Measurements from ENCODE around the gene SERPINA5.

The SERPINA5 gene

DNA sequence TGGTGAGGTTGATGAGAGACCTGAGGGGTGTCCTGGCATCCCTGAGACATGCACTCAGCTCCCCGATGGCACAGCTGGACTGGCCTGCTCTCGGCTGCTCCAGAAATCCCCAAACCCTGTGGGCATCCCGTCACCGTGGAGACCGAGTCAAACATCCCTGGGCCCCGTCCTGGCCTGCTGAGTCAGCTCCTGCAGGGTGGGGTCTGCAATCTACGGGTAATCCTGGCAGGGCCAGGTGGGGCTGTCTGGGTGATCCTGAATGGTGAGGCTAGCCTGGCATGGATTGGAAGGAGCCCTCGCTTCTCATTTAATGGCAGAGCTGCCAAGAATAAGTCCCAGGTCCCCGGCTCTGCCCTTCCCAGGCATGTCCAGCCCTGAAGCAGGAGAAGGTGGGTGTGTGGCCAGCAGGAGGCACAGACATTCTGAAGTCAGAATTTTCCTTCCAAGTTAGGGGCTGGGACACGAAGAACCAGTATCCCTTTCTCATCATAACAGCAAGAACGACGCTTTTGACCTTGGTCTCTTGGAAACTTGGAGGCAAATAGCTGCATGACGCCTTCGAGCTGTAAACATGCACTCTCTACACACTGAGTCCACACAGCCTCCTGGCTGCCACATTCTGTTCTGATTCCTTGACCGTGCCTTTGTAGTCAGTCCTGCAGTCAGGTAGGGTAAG, 37.6 kb upstream of the SERPINA5 start:
- TF ChIP-seq FOXM1 (IDR thresholded peaks at IDR 0.05; ENCODE audit: borderline replicate concordance), result no peak
- TF ChIP-seq HDGF (IDR thresholded peaks at IDR 0.05; ENCODE audit: borderline replicate concordance), result no peak
- no peak for TF ChIP-seq ELF4 (IDR thresholded peaks at IDR 0.05)
- no peak for TF ChIP-seq LEF1 (IDR thresholded peaks at IDR 0.05; ENCODE audit: borderline replicate concordance)
- TF ChIP-seq BHLHE40 (IDR thresholded peaks at IDR 0.05; ENCODE audit: borderline replicate concordance), result no peak
- no peak for TF ChIP-seq FOXA1 (IDR thresholded peaks at IDR 0.05)
- no peak for TF ChIP-seq ZNF384 (IDR thresholded peaks at IDR 0.05)
- TF ChIP-seq TARDBP (IDR thresholded peaks at IDR 0.05), result no peak
- no peak for TF ChIP-seq L3MBTL2 (conservative IDR thresholded peaks at IDR 0.05)
- TF ChIP-seq SUZ12 (IDR thresholded peaks at IDR 0.05), result no peak
- no peak for TF ChIP-seq ARNT (IDR thresholded peaks at IDR 0.05)
- no peak for TF ChIP-seq FOXK2 (IDR thresholded peaks at IDR 0.05)
- no peak for TF ChIP-seq SP1 (IDR thresholded peaks at IDR 0.05)
- TF ChIP-seq CTBP1 (IDR thresholded peaks at IDR 0.05; ENCODE audit: borderline replicate concordance), result no peak
- TF ChIP-seq, protein P1, sequence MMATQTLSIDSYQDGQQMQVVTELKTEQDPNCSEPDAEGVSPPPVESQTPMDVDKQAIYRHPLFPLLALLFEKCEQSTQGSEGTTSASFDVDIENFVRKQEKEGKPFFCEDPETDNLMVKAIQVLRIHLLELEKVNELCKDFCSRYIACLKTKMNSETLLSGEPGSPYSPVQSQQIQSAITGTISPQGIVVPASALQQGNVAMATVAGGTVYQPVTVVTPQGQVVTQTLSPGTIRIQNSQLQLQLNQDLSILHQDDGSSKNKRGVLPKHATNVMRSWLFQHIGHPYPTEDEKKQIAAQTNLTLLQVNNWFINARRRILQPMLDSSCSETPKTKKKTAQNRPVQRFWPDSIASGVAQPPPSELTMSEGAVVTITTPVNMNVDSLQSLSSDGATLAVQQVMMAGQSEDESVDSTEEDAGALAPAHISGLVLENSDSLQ (IDR thresholded peaks at IDR 0.05), result no peak
- TF ChIP-seq NFRKB (IDR thresholded peaks at IDR 0.05), result no peak
- CTCF ChIA-PET, result interaction anchor here (0.6 kb wide), 1 partner anchor 890 kb away, joined by 3 read pairs; no protein-coding TSS in a partner anchor
- POLR2A ChIA-PET, result no interaction called here
- DNase-seq (ENCODE audit: extremely low spot score), result no peak

DNA sequence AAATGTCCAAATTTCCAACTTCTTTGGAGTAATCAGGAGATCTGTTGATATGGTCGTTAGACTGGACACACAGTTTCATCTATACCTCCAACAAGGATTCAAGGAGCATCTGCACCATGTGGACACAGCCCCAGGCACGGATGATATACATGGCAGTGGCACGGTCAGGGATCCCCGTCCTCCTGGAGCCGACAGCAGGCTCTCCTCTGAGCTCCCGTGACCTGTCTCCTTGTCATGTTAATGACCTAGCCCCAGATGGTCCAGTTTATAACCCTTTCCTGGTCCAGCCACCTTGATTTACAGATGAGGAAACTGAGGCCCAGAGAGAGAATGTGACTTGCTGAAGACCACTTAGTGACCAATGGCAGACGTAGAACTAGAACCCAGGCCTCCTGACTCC, 36.5 kb upstream of the SERPINA5 start:
- ChIA-PET POLR2A (no interaction called here), CTCF (no interaction called here)
- no peak for DNase-seq (ENCODE audit: extremely low spot score)
- TF ChIP-seq ZNF384 (IDR thresholded peaks at IDR 0.05) (no peak), CTBP1 (IDR thresholded peaks at IDR 0.05; ENCODE audit: borderline replicate concordance) (no peak), FOXA1 (IDR thresholded peaks at IDR 0.05) (no peak), L3MBTL2 (conservative IDR thresholded peaks at IDR 0.05) (no peak), LEF1 (IDR thresholded peaks at IDR 0.05; ENCODE audit: borderline replicate concordance) (no peak), HDGF (IDR thresholded peaks at IDR 0.05; ENCODE audit: borderline replicate concordance) (no peak), ARNT (IDR thresholded peaks at IDR 0.05) (no peak), FOXK2 (IDR thresholded peaks at IDR 0.05) (no peak), ELF4 (IDR thresholded peaks at IDR 0.05) (no peak), SP1 (IDR thresholded peaks at IDR 0.05) (no peak), NFRKB (IDR thresholded peaks at IDR 0.05) (no peak), TARDBP (IDR thresholded peaks at IDR 0.05) (no peak), BHLHE40 (IDR thresholded peaks at IDR 0.05; ENCODE audit: borderline replicate concordance) (no peak), SUZ12 (IDR thresholded peaks at IDR 0.05) (no peak), FOXM1 (IDR thresholded peaks at IDR 0.05; ENCODE audit: borderline replicate concordance) (no peak)
- TF ChIP-seq, protein P1 (IDR thresholded peaks at IDR 0.05), result no peak

DNA sequence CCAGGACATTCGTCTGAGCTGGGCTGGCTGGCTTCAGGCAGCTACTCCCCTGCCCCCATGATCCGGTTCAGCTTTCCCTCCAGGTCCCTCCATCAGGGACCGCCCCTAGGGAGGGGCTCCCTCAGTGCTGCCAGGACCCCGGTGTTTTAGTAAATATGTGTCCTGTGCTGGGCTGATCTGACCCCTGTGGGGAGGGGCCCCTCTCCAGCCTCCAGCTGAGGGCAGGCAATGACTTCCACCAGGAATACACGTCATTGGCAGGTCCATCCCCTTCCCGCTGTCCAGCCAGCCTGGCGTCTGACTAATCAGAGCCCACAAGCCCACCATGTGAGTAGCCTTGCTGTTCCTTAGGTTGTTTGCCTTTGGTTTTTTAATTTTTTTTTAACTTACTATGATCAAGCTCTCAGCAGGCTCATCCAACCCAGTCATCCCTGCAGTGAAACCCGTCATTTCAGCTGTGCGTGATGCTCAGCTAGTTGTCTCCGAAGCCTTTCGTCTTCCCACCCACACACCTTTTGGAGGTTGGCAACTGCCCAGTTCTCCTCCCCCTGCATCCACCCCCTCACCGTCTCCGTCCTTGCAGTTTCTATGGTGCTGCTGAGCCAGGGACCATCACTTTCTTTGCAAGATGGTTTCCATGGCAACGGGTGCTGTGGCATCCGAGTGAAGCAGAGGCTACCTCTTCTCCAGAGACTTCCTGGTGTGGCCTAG, 35.9 kb upstream of the SERPINA5 start:
- ChIA-PET CTCF (no interaction called here), POLR2A (no interaction called here)
- TF ChIP-seq ELF4 (IDR thresholded peaks at IDR 0.05) (no peak), TARDBP (IDR thresholded peaks at IDR 0.05) (no peak), SUZ12 (IDR thresholded peaks at IDR 0.05) (no peak), SP1 (IDR thresholded peaks at IDR 0.05) (no peak)
- no peak for DNase-seq (ENCODE audit: extremely low spot score)

DNA sequence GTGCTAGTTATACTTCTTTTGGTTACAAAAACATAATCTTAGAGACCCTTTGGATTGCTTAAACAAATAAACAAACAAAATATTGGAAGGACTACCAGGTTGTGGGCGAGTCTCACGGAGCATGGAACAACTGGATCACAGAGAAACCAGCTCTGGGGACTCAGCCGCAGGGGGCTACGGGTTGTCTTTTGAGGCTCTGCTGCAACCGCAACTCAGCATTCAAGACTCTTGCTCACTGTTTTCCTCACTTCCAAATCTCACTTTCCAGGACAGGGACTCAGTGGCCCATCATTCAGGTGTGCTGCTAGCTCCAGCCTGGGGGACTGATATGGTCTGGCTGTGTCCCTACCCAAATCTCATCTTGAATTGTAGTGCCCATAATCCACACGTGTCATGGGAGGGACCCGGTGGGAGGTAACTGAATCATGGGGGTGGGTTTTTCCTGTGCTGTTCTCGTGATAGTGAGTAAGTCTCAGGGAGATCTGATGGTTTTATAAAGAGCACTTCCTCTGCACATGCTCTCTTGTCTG, 34.0 kb upstream of the SERPINA5 start:
- DNase-seq (ENCODE audit: extremely low spot score), result no peak
- POLR2A ChIA-PET, result no interaction called here
- CTCF ChIA-PET, result interaction anchor here (0.7 kb wide), 1 partner anchor 91 kb away, joined by 3 read pairs; no protein-coding TSS in a partner anchor
- TF ChIP-seq HDGF (IDR thresholded peaks at IDR 0.05; ENCODE audit: borderline replicate concordance) (no peak), L3MBTL2 (conservative IDR thresholded peaks at IDR 0.05) (no peak), SUZ12 (IDR thresholded peaks at IDR 0.05) (no peak), ZNF384 (IDR thresholded peaks at IDR 0.05) (no peak), BHLHE40 (IDR thresholded peaks at IDR 0.05; ENCODE audit: borderline replicate concordance) (no peak), FOXK2 (IDR thresholded peaks at IDR 0.05) (no peak), FOXM1 (IDR thresholded peaks at IDR 0.05; ENCODE audit: borderline replicate concordance) (no peak), FOXA1 (IDR thresholded peaks at IDR 0.05) (no peak), SP1 (IDR thresholded peaks at IDR 0.05) (no peak), ARNT (IDR thresholded peaks at IDR 0.05) (no peak), NFRKB (IDR thresholded peaks at IDR 0.05) (no peak), ELF4 (IDR thresholded peaks at IDR 0.05) (no peak), TARDBP (IDR thresholded peaks at IDR 0.05) (no peak)

DNA sequence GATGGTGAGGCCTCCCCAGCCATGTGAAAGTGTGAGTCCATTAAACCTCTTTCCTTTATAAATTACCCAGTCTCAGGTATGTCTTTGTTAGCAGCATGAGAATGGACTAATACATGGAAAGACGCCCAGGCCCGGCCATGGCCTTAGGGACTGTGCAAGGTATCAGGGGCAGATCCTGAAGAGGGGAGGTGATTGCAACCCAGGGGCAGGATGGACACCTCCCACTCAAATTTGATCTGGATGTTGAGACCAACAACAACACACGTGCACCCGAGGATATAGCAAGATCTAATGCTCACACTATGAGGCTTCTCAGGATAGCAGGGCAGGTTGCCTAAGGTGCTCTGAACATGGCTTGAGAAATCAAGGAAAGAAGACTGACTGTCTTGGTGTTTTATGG, 33.5 kb upstream of the SERPINA5 start:
- CTCF ChIA-PET, result no interaction called here
- DNase-seq (ENCODE audit: extremely low spot score), result no peak
- TF ChIP-seq SP1 (IDR thresholded peaks at IDR 0.05) (no peak), ZNF384 (IDR thresholded peaks at IDR 0.05) (no peak), FOXA1 (IDR thresholded peaks at IDR 0.05) (no peak), BHLHE40 (IDR thresholded peaks at IDR 0.05; ENCODE audit: borderline replicate concordance) (no peak), CTBP1 (IDR thresholded peaks at IDR 0.05; ENCODE audit: borderline replicate concordance) (no peak), L3MBTL2 (conservative IDR thresholded peaks at IDR 0.05) (no peak), NFRKB (IDR thresholded peaks at IDR 0.05) (no peak), LEF1 (IDR thresholded peaks at IDR 0.05; ENCODE audit: borderline replicate concordance) (no peak), ARNT (IDR thresholded peaks at IDR 0.05) (no peak), ELF4 (IDR thresholded peaks at IDR 0.05) (no peak), TARDBP (IDR thresholded peaks at IDR 0.05) (no peak), HDGF (IDR thresholded peaks at IDR 0.05; ENCODE audit: borderline replicate concordance) (no peak), FOXK2 (IDR thresholded peaks at IDR 0.05) (no peak), SUZ12 (IDR thresholded peaks at IDR 0.05) (no peak)
- TF ChIP-seq, protein P1 (IDR thresholded peaks at IDR 0.05), result no peak
- POLR2A ChIA-PET, result no interaction called here

Data from HEK293T (cell line).